Spleen (tissue), 7 donors: ENCODE data around the gene ARL10.

ENCODE experiments used
- CTCF ChIP-seq, 11 experiments: fragments of 200-600 bp in 7 of 11; fragments of 450-650 bp in 4 of 11; sonication (generic) in 4 of 11; IDR thresholded peaks in 8 of 11; conservative IDR thresholded peaks in 3 of 11; 1 replicate in 7 of 11; 2 replicates in 4 of 11; pipeline versions ENCODE4 v1.4.0 to v1.8.0; 2016 to 2021; ENCODE audit warnings: antibody characterized with exemption in 11 of 11, inconsistent platforms in 4 of 11, mild to moderate bottlenecking in 1 of 11
- POLR2AphosphoS5 ChIP-seq, 3 donors: sonication (generic); formaldehyde crosslinking; IDR thresholded peaks; one replicate each; pipeline ENCODE4 v1.5.1; 2017; ENCODE audit warnings: antibody characterized with exemption in 3 of 3
- donor health status: DM: no; HTN: no; CAD: no; lungs with moderate emphysema.
- donor health status: DM: no; HTN: no; CAD: no.
- donor health status: DM: no; HTN: no; CAD: no.

GRCh38 chr5:176429972-176430371 lies 64.7 kb downstream of the ARL10 start:
- TF ChIP-seq CTCF (IDR thresholded peaks at IDR 0.05 in 8 of 11, conservative IDR thresholded peaks at IDR 0.05 in 3 of 11) (no peak), POLR2AphosphoS5 (IDR thresholded peaks at IDR 0.05) (no peak)
